ENCODE measurements around the gene CENPS.

Gene CENPS

DNA sequence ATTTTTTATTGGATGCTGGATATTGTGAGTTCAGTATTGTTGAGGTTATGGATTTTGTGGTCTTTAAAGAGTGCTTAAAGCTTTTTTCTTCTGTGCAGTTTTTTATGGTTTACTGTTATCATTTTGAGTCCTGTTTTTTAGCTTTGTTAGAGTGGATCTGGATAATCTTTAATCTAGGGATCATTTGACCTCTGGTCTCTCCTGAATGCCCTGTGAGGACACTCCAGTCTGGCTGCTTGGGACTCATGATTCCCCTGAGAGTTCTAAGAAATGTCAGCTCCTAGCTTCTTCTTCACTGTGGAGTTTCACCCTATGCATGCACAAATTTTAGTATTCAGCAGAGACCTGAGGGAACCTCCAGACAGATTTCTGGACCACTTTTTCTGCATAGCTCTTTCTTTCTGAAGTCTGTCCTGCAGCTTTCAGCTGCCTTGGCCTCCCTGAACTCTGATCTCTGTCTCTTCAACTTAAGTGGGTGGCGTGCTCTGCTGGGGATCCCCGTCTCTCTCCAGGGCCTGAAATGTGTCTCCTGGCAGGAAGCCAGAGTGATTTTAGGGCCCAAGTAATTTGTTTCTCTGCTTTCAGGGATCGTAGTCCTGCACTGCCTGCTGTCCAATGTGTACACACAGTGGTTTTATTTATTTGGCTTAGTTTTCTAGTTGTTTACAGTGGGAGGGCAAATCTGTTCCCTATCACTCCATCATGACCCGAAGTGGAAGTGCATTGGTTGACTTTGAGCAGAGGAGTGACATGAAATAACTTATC, 59.2 kb downstream of the CENPS start:
- DNase-seq (ENCODE audit: low read depth in 2 of 2, low spot score in 1 of 2) = no peak

DNA sequence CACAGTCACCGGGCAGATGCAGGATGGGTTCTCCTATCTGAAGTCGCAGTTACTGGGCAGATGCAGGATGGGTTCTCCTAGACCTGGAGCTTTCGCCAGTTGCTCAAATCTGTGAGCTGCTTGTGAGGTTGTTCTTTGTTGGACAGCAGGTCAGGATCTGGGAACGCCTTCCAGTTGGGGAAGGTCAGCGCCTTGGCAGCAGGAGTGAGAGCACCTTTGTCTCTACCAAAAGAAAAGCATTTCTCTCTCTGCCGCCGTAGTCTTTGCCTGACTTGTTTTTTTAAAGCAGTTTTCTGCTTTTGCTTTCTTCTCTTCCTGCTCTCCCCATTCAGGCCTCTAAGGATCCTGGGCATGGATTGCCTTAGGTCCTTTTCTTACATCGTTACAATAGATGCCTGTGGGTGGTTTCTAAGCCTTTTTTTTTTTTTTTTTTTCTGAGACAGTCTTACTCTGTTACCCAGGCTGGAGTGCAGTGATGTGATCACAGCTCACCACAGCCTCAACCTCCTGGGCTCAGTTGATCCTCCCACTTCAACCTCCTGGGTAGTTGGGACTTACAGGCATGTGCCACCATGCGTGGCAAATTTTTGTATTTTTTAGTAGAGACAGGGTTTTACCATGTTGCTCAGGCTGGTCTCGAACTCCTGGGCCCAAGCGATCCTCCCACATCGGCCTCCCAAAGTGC, 60.2 kb downstream of the CENPS start:
- DNase-seq (ENCODE audit: low read depth in 2 of 2, low spot score in 1 of 2) = no peak
